ENCODE data around the gene SDC1. TPM values are rescaled to one million over a fixed set of nuclear protein-coding genes. Genes with fewer than 3 reads are reported as not detected.
A peak's percentile ranks its signal among the peaks of the same experiment; 100 is the strongest.

The SDC1 gene
- polyA plus RNA-seq, 1 of the 3 experiments (the other 2 are of a cell fraction): 122 TPM

GRCh38 chr2:20168048-20168726, 56.7 kb downstream of the SDC1 start:
- 96% methylated on average over 8 of the region's 17 CpGs for WGBS (ENCODE audit: low lambda C conversion rate)
- Histone ChIP-seq H3K79me2 (ENCODE audit: insufficient read depth) (no peaks in the 10 kb centered on the region), H3F3A (replicated peaks; ENCODE audit: insufficient read depth) (no peaks in the 10 kb centered on the region), H3K36me3 (replicated peaks in 1 of 2; ENCODE audit: control insufficient read depth in 1 of 2, insufficient read depth in 2 of 2, low read length in 1 of 2) (no peaks in the 10 kb centered on the region), H3K27me3 (ENCODE audit: insufficient read depth) (no peaks in the 10 kb centered on the region), H3K9me3 (no peaks in the 10 kb centered on the region), H3K4me2 (no peak overlapping the region), H3K9ac (no peak overlapping the region), H3K9me2 (no peaks in the 10 kb centered on the region), H3K4me1 (ENCODE audit: control insufficient read depth in 1 of 2, insufficient read depth in 2 of 2, low read depth in 1 of 2, low read length in 1 of 2) (peaks cover 6 to 65% of the 10 kb centered on the region in 2 experiments; a peak in 2 of 4 replicates), H4K20me1 (ENCODE audit: insufficient read depth) (no peaks in the 10 kb centered on the region), H3K27ac (ENCODE audit: low read depth in 2 of 2, low read length in 1 of 2) (peak overlapping the region in 1 of 2 experiments; percentile 88; a peak in 2 of 4 replicates), H3K4me3 (ENCODE audit: low read depth in 2 of 2, low read length in 1 of 2) (no peak overlapping the region), H2AFZ (ENCODE audit: low read depth) (no peak overlapping the region)
- TF ChIP-seq PBX3 (IDR thresholded peaks at IDR 0.05): no peak
- TF ChIP-seq FOSL2 (IDR thresholded peaks at IDR 0.05; ENCODE audit: borderline replicate concordance, low read depth): no peak
- peak; percentile 84 for TF ChIP-seq RCOR1 (IDR thresholded peaks at IDR 0.05; ENCODE audit: low read length)
- TF ChIP-seq CHD2 (IDR thresholded peaks at IDR 0.05; ENCODE audit: low read length, partially characterized antibody): peak; percentile 69
- no peak for TF ChIP-seq ZBTB33 (IDR thresholded peaks at IDR 0.05; ENCODE audit: borderline replicate concordance, low read depth)
- no peak for TF ChIP-seq GABPA (IDR thresholded peaks at IDR 0.05; ENCODE audit: low read depth)
- TF ChIP-seq FOXJ3 (CRISPR knock-in tag; IDR thresholded peaks at IDR 0.05): no peak
- TF ChIP-seq USF1 (IDR thresholded peaks at IDR 0.05; ENCODE audit: borderline replicate concordance, low read depth): no peak
- no peak for TF ChIP-seq FOXM1 (IDR thresholded peaks at IDR 0.05; ENCODE audit: low read depth)
- TF ChIP-seq MEF2A (IDR thresholded peaks at IDR 0.05; ENCODE audit: borderline replicate concordance, low read depth): no peak
- TF ChIP-seq YY1 (IDR thresholded peaks at IDR 0.05; ENCODE audit: low read depth): no peak
- TF ChIP-seq MXI1 (IDR thresholded peaks at IDR 0.05; ENCODE audit: low read depth, low read length): peak; percentile 55; the same call in 1 of the 2 replicates
- TF ChIP-seq POLR2AphosphoS5 (IDR thresholded peaks at IDR 0.05; ENCODE audit: low read depth, low read length): no peak
- no peak for TF ChIP-seq SIN3A (IDR thresholded peaks at IDR 0.05; ENCODE audit: borderline replicate concordance, low read depth, low read length)
- no peak for TF ChIP-seq RXRA (IDR thresholded peaks at IDR 0.05; ENCODE audit: borderline replicate concordance, low read depth)
- no peak for TF ChIP-seq USF2 (IDR thresholded peaks at IDR 0.05; ENCODE audit: borderline replicate concordance, low read depth, low read length)
- peak; percentile 38 for TF ChIP-seq RAD21 (IDR thresholded peaks at IDR 0.05; ENCODE audit: low read length)
- peak in 1 of 2 experiments; percentile 76; a peak in 1 of 4 replicates for TF ChIP-seq EP300 (IDR thresholded peaks at IDR 0.05; ENCODE audit: borderline replicate concordance in 1 of 2, low read depth in 1 of 2, low read length in 1 of 2)
- no peak for TF ChIP-seq TCF12 (IDR thresholded peaks at IDR 0.05)
- POLR2A ChIA-PET: interaction anchor here (0.7 to 1.8 kb wide), 2 partner anchors 27 to 56 kb away, joined by 3 to 11 read pairs; partner anchors contain the start of gene SDC1
- DNase-seq: peak; percentile 88
- CTCF ChIA-PET: interaction anchor here (1.0 to 1.7 kb wide), 7 partner anchors 12 to 493 kb away, joined by 3 to 7 read pairs (median 5); partner anchors contain the start of gene SDC1
